GM19395 (cell line): ENCODE results near the gene UGT1A3.

ENCODE experiments used
- ATAC-seq: cut with Tn5 transposase; IDR thresholded peaks from one replicate; pipeline ENCODE4 v1.9.1; 2021; ENCODE audit warnings: mild to moderate bottlenecking, moderate library complexity; ENCODE audit not compliant: unreplicated experiment

The UGT1A3 gene

DNA sequence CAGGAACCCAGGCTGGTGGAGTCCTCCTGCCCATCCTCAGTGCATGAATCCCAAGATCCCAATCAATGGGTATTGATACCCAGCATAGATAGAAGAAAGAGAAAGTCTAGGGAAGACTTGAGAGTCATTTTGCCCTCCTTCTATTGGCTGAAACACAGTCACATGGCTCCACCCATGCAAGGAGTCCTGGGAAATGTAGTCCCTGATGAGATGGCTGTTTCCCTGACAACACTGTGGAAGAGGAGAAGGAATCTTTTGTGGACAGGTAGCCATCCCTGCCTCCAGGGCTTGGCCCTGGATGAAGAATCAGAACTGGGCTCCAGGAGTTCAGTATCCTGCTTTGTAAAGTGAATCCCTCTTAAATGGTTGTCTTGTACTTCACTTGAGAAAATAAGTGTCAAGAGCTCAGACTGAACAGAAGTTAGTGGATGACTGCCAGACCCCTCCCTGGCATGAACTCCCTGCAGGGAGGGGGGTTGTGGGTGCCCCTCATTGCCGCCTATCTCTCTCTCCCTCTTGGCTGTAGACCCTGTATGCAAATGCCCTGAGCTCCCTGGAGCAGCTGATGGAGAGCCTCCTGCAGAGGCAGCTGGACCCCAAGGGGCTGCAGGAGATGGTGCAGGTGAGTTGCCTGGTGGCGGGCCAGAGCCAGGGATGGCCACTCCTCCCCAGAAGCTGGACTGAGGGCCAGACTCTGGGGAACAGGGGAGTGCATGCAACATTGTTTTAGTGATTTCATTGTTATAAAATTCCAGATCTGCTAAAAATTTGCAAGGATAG is 85.4 kb downstream of the UGT1A3 start:
- no peak for ATAC-seq

DNA sequence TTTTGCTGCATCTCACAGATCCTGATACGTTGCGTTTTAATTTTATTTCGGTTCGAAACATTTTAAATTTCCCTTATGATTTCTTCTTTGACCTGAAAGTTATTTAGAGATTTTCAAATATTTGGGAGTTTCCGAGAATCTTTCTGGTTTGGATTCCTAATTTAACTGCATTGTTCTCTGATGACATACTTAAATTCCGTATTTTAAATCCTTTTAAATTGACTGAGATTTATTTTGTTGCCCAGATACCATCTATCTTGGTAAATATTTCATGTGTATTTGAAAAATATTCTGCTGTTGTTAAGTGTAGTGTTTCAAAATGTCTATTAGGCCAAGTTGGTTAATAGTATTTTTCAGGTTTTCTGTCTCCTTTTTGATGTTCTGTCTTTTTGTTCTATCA is 87.0 kb downstream of the UGT1A3 start:
- ATAC-seq, result no peak

DNA sequence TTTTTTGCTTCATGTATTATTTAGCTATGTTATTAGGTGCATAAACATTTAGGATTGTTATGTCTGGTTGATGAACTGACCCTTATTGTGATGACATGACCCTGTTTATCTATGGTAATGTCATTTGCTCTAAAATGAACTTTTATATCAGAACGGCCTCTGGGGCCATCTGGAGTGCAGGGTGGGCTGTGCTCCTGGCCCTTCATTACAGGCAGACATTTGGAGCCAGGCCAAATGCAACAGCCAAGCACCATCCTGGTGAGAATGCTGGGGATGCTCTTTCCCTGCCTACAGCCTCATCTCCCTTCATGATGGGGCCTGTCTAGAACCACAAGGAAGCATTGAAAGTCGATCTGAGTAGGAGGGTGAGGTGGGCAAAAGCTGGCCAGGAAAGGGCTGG is 87.5 kb downstream of the UGT1A3 start:
- ATAC-seq, result no peak

GRCh38 chr2:233816771-233817170 is 87.9 kb downstream of the UGT1A3 start:
- ATAC-seq, result no peak

- no peak for ATAC-seq
Observed at GRCh38 chr2:233817361-233817911, 88.6 kb downstream of the UGT1A3 start.

- no peak for ATAC-seq
Observed at GRCh38 chr2:233817995-233818638, 89.3 kb downstream of the UGT1A3 start.

GRCh38 chr2:233818639-233819621 is 90.1 kb downstream of the UGT1A3 start:
- ATAC-seq, result no peak

GRCh38 chr2:233819884-233820773 is 91.3 kb downstream of the UGT1A3 start:
- no peak for ATAC-seq

DNA sequence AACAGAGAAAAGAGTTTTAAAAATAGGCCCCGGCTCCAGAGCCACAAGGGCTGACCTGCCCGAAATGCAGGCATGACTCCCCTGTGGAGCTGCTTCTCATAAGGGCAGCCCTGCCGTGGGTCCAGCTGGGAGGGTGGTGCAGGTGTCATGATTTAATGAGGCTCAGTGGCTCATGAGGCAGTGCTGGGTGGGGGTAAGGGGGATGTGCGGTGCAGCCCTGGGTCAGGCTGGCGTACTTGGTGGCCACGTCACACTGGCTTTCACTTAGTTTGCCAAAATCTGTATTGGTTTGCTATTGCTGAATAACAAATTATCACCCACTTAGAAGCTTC is 91.9 kb downstream of the UGT1A3 start:
- no peak for ATAC-seq

GRCh38 chr2:233821196-233821595 is 92.4 kb downstream of the UGT1A3 start:
- ATAC-seq, result no peak

DNA sequence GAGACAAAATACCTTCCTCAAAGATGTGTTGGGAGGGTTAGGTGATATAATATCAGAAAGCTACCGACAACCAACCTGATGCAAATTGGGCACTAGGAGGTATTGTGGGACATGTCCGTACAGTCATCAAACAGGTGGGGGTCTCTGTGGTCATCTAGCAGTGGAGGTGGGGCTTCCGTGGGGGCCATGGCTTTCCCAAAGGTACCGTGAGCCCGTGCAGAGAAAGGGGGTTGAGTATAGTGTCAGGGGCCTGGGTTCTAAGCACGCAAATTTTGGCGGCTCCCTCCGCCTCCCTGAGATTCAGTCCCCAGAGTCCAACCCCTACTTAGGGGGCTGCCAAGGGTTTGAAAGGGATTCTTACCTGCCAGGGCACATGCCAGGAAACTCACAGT is 92.9 kb downstream of the UGT1A3 start:
- no peak for ATAC-seq

GRCh38 chr2:233822101-233822771 is 93.4 kb downstream of the UGT1A3 start:
- no peak for ATAC-seq
